SHP77 (cell line): ENCODE results near the gene THOC7.

Source experiments
- DNase-seq, 2 experiments: peaks; one replicate each; lab custom pipeline; 2025; lab: John Stamatoyannopoulos, UW

Gene THOC7

DNA sequence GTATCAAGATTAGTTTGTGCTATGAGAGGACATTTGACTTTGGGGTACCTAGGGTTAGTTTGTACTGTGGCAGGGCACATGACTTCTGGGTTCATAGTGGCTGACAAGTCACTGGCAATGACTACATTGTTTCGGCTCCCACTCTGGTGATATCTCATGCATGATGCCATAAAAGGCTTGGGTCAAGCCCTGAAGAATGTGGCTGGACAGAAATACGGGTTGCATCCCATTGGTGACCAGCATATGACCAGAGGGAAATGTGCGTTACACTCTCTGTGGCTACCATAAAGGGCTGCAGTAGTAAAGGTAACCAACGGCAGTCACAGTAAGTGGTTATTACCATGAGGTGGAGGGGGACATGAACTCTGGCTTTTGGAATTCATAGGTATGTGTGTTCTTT, 18.4 kb downstream of the THOC7 start:
- DNase-seq = no peak

DNA sequence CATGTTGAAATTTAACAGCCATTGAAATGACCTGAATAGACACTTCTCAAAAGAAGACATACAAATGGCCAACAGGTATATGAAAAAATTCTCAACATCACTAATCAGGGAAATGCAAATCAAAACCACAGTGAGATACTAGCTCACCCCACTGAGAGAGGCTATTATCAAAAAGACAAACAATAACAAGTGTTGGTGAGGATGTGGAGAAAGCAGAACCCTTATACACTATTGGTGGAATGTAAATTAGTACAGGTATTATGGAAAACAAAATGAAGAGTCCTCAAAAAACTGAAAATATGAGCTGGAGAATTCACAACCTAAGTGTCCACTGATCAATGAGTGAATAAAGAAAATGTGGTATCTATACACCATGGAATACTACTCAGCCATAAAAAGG, 21.5 kb downstream of the THOC7 start:
- DNase-seq = no peak

DNA sequence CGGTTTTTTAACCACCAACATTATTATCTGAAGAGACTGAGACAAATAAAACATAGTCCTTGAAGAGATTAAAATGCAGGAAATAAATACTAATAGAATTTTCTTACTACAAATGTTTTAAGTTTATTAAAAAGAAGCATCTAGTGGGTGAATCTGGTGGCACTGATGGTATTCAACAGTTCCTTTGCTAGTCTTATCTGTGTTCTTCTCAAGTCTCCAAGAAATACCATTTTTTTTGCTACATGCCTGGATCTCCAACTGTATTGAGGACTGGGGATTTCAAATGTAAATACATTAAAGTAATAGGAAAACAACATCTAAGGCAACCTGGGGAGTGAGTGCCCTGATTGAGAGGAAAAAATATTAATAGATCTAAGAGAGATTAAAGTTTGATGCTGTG, 21.9 kb downstream of the THOC7 start:
- no peak for DNase-seq

DNA sequence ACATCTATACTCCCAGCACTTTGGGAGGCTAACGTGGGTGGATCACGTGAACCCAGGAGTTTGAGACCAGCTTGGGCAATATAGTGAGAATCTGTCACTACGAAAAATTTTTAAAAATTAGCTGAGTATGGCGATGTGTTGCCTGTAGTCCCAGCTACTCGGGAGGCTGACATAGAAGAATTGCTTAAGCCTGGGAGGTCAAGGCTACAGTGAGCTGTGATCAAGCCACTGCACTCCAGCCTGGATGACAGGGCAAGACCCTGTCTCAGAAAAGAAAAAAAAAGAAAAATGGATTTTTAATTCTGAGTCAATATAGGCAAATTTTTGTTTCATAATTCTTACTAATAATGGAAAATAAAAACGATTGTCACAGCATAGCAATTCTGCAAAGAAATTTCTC, 31.2 kb downstream of the THOC7 start:
- DNase-seq = no peak

DNA sequence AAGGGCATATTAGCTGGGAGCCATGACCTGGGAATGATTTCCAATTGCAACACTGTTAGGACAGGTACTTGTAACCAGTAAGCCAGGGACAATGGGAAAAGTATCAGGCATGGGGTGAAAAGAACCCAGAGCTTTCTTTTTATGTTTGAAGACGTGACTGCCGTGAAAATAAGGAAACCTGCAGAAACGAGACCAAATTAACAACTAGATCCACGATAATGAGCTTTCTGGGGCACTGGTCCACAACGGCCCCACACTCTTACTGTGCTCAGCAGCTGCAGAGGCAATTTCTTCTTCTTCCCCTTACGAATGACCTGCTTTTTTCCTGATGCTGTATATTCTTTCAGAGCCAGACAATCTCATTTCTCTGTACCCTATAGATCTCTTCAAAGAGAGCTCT, 33.1 kb downstream of the THOC7 start:
- DNase-seq = no peak

DNA sequence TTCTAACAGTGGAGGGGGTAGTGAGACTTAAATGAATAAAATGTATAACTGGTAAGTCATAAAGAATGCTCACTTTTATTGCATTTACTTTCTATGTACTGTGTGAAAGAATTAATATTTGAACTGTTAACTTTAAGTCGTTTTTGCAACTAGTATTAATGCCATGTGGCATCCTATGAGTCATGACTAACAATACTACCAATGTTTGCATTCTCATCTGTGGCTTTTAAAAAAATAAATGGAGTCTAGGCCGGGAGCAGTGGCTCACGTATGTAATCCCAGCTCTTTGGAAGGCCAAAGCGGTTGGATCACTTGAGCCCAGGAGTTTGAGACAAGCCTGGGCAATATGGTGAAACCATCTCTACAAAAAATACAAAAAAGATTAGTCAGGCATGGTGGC, 39.3 kb downstream of the THOC7 start:
- DNase-seq = no peak

DNA sequence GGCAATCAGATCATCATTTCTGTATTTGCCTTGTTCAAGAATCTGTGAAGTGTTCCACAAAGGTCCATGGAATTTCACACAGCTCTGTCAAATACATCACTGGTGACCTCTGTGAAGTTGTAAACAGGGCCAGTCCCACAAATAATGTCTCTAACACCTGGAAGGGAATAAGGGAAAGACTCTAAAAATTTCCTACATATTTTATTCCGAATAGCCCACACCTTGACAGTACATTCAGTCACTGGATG, 44.5 kb downstream of the THOC7 start, which contains the start of gene C3orf49:
C3orf49 (plus strand) TSS at position 149 of the 248 bp plus-strand sequence. CDS start 173 bp downstream, outside the sequence.
- no peak for DNase-seq

DNA sequence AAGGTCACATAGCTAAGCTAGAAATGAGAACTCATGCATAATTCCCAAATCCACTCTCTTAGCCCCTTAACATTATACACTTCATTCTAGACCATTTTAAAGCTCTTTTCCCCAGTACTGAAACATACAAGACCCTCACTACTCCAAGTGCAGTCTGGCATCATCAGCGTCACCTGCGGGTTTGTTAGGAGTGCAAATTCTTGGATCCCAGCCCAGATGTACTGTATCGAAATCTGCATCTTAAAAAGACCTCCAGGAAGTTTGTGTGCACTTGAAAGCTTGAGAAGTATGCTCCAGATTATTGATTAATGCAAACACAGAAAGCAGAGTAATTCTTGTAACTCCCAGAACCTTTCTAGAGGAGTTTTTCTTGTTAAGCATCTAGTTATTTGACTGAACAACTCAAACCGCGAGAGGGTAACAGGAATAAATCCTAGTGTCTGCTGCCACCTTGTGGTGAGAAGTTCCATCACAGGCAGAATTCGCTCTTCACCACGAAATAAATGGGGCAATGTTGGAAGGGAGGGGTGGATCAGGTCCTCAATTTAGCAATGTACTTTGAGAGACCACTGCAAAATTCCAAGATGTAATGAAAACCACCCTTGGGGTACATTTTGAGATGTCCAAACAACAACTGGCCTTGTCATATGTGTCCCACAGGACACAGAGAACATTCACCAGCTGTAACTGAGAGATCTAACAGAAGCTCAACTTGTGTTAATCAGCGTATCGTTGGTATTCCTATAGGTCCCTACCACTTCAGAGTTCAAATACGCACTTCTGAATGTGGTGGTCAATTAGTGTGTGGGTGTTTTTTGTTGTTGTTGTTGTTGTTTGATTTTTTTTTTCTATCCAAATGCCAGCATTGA, 45.1 kb downstream of the THOC7 start:
- DNase-seq = peak; percentile 42 to 69

DNA sequence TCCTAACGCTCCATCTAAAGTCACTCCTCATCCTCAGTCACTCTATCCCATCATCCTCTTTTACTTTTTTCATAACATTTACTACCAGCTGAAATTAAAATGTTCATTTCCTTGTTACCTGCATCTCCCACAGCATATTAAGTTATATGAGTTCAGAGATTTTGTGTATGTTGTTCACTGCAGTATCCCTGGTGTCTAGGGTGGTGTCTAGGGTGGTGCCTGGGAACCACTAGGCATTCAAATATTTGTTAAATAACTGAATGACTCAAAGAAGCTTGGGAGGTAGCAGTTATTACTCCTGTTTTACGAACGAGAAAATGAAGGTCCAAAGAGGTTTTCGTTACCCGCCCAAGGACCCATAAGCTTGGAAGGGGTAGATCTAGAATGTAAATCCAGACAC, 46.4 kb downstream of the THOC7 start:
- no peak for DNase-seq

DNA sequence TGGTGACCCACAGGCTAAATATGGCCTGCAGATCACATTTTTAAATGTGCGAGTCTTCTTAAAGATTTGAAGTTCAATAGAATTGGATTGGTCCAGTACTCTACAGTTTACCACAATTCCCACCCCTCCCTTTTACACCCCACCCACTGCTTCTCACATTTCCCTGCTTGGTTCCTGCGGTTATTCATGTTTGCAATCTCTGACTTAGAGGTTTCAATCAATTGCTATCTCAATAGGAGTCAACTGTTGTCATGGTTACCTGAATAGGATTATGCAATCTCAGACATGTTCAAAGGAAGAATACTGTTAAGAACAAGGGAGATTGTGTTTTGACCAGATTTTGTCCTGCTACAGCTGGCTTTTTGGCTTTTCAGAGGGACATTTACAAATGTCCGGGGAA, 49.4 kb downstream of the THOC7 start:
- no peak for DNase-seq

DNA sequence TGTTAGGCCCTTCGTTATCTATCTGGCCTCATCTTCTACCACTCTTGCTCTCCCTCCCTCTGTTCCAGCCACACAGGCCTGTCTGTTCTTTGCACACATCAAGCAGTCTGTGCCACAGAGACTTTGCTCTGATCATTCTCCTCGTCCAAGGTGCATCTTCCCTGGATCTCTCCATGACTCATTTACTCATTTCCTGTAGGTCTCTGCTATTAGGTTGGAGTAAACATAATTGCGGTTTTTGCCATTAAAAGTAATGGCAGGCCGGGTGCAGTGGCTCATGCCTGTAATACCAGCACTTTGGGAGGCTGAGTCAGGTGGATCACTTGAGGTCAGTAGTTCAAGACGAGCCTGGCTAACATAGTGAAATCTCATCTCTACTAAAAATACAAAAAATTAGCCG, 54.0 kb downstream of the THOC7 start:
- DNase-seq = no peak

DNA sequence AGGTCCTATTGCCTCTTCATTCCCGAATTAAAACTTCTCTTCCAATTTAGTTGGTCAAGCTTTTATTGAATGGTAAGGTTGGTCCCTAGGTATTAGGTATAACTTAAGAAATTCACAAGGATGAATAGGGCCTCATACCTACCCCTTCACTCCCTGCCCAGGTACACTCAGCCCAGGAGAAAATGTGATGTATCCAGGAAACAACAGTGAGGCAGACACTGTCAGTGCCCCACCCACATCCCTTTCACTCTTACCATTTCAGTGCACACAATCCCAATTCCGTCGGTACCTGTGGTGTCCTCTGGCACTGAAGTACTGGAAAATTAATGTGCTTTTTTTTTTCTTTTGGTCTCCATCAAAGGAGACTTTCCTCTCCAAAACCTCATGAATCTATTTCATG, 55.0 kb downstream of the THOC7 start:
- no peak for DNase-seq

DNA sequence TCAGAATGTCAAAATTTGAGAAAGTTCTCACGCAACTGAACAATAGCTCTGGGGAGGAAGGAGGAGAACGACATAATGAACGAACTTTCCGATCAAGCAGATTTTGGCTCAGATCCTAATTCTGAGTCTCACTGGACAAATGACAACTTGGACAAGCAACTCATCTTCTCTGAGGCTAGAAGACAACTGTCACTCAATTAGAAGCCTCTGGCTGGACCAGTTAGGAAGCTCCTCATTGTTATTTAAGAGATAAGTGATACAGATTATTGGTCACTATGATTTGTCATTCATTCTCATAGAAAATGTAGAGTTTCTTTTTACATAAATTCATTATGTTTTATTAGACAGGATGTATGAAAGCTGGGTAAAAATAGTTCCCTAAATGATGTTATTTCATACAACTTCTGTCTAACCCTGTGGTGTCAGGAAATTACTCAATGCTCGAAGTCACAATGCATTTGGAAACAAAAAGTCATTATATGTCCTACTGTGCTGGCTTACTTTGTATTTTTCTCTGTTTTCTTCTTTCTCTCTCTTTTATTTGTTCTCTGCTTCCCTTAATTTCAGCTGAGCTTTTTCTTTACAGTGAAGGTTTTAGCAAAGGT, 55.5 kb downstream of the THOC7 start:
- no peak for DNase-seq

DNA sequence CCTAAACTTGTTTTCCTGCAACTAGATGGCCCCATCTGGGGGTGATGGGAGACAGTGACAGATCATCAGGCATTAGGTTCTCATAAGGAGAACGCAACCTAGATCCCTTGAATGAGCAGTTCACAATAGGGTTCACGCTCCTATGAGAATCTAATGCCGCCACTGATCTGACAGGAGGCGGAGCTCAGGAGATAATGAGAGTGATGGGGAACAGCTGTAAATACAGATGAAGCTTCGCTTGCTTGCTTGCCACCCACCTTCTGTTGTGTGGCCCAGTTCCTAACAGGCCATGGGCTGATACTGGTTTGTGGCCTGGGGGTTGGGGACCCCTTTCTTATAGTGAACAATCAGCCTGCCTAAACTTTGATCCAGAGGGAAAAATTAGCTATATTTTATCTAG, 59.7 kb downstream of the THOC7 start:
- DNase-seq = no peak

DNA sequence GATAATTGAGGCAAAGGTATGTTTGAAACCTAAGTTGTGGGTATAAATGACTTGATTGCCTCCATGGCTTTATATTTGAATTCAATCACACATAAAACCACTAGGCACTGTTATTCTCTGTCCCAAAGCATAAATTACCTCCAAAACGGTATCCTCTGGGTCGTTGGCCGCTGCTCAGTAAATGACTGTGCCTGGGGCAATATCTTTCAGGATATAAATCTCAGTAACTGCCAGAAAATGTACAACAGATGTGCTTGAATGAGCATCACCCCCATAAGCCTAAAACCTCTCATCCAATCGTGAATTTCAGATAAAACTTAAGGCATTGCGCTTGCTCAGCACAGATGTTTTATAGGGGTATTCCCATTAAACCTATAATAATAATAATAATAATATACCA, 63.5 kb downstream of the THOC7 start:
- DNase-seq = no peak

DNA sequence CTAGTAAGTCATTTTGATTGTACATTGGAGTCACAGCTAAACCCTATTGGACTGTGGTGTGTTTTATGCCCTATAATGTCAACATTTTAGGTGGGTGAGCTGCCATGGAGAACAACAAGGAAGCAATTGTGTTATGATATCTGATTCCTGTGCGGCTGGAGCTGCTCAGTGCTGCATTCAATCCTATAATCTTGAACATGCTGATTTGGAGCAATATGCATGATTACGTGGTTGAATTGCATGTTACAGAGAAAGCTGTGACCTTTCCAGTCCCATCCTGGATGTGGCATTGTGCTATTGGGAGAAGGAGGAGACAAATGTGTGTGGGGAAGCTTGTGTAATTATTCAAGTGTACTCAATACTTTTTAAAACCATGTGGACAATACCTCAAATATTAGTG, 64.7 kb downstream of the THOC7 start:
- no peak for DNase-seq

DNA sequence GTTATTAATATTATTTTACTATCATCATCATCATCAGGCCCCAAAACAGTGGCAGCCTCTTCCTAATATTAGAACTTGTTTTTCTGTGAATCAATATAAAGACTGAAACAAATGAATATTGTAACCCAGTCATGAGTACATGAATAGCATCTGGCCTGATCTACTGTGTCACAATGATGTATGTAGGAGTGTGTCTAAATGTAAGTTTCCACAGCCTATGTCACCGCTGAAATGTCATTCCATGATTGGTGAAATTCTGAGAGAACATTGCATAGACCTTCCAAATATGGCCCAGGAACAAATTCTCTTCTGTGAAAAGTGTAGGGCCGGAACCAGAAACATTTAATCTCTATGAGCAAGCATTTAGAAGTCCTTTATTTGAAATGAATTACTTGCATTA, 65.1 kb downstream of the THOC7 start:
- DNase-seq = no peak

DNA sequence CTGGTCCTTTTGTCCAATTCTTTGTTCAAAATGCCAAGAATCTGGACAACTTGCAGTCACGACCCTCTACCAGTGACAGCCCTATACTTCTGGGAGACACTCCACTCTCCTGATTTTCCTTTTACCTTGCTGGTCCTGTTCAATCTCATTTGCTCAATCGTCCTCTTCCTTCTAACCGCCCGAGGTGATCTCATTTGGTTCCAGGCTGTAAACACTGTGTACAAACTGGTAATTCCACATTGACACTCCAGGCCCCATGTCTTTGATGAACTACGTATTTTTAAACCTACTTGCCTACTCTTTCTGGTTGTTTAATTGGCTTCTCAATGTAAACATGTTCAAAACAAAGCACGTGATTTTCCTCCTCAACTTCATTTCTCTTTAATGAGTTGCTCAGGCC, 68.2 kb downstream of the THOC7 start:
- DNase-seq = no peak

DNA sequence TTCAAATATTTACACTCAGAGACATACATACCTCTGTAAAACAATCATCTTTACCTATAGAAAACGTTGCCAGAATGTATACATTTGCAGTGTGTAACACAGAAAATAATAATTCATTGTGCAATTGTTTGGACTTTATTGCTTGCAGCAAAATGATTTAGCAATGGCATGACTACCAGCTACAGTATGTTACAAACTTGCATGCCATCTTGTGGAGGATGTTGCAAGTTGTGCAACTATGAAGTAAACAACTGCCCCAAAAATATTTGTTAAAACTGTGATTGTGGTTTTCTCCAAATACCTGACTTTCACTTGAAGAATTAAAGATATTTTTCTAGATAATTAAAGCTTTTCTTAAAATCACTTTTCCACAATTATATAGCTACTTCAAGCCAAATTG, 71.6 kb downstream of the THOC7 start:
- no peak for DNase-seq
